RPMI8226 (cell line): ENCODE results near the gene ARAF.
"Not testable (repeated sequence)": the region's sequence is repeated elsewhere in the genome, so short reads cannot be mapped to it uniquely, and the experiment has no call there.

Source experiments
- DNase-seq: peaks from one replicate; pipeline ENCODE4 v3.0.0-alpha.2; 2015

The ARAF gene

GRCh38 chrX:47586043-47586787 is 25.2 kb downstream of the ARAF start:
- no peak for DNase-seq

- DNase-seq: no peak
Measured at GRCh38 chrX:47587091-47587891, 26.3 kb downstream of the ARAF start.

- DNase-seq: peak; percentile 60
Measured at GRCh38 chrX:47587906-47588735, 27.1 kb downstream of the ARAF start.

GRCh38 chrX:47590984-47591383 is 30.0 kb downstream of the ARAF start:
- DNase-seq: no peak

GRCh38 chrX:47593522-47593921 is 32.5 kb downstream of the ARAF start:
- no peak for DNase-seq

GRCh38 chrX:47595716-47596251 is 34.8 kb downstream of the ARAF start:
- no peak for DNase-seq

- DNase-seq: no peak
Measured at GRCh38 chrX:47596256-47596655, 35.3 kb downstream of the ARAF start.

GRCh38 chrX:47597222-47597621 is 36.2 kb downstream of the ARAF start:
- no peak for DNase-seq

- DNase-seq: not testable (repeated sequence)
Measured at GRCh38 chrX:47603125-47603524, 42.1 kb downstream of the ARAF start.

- no peak for DNase-seq
Measured at GRCh38 chrX:47605024-47605423, 44.0 kb downstream of the ARAF start.

GRCh38 chrX:47607091-47607490 is 46.1 kb downstream of the ARAF start:
- no peak for DNase-seq

- no peak for DNase-seq
Measured at GRCh38 chrX:47608130-47608810, 47.3 kb downstream of the ARAF start.

- no peak for DNase-seq
Measured at GRCh38 chrX:47610511-47610910, 49.5 kb downstream of the ARAF start.

GRCh38 chrX:47611489-47611888 is 50.5 kb downstream of the ARAF start:
- no peak for DNase-seq

GRCh38 chrX:47611926-47612325 is 50.9 kb downstream of the ARAF start:
- no peak for DNase-seq

GRCh38 chrX:47612418-47612817 is 51.4 kb downstream of the ARAF start:
- no peak for DNase-seq

GRCh38 chrX:47613082-47613481 is 52.1 kb downstream of the ARAF start:
- no peak for DNase-seq

- DNase-seq: no peak
Measured at GRCh38 chrX:47614618-47615017, 53.6 kb downstream of the ARAF start.

GRCh38 chrX:47618923-47619485 is 58.0 kb downstream of the ARAF start:
- DNase-seq: no peak

- DNase-seq: peak; percentile 88
Measured at GRCh38 chrX:47619486-47620302, 58.7 kb downstream of the ARAF start, which contains the start of gene SYN1. Gene SYN1, minus strand, starts transcription at chrX:47619857. Its CDS starts 129 bp downstream, at chrX:47619728.

GRCh38 chrX:47620303-47620685 is 59.3 kb downstream of the ARAF start:
- no peak for DNase-seq
